GM23338 (cell line): ENCODE measurements around the gene PCNT. TPM values are rescaled to one million over a fixed set of nuclear protein-coding genes. Genes with fewer than 3 reads are reported as not detected.
A peak's percentile ranks its signal among the peaks of the same experiment; 100 is the strongest.

Source experiments
- ATAC-seq: fragments of 200-7000 bp; cut with Tn5 transposase; 3 replicates; pipeline ENCODE4 v1.9.1; 2020
- DNase-seq: peaks from one replicate; pipeline ENCODE4 v3.0.0-alpha.2; 2015; ENCODE audit warnings: low spot score
- H2AFZ ChIP-seq: fragments of 200-600 bp; sonication (generic); 2 replicates; pipeline ENCODE4 v1.8.0; 2016; ENCODE audit warnings: antibody characterized with exemption, mild to moderate bottlenecking, moderate library complexity
- H3F3A ChIP-seq: fragments of 200-600 bp; sonication (generic); replicated peaks from 2 replicates; pipeline ENCODE4 v1.8.0; 2017; ENCODE audit warnings: antibody characterized with exemption, mixed run types, low read depth
- H3K27ac ChIP-seq: fragments of 200-600 bp; sonication (generic); 2 replicates; pipeline ENCODE4 v1.6.1; 2016; ENCODE audit warnings: low read depth
- H3K27me3 ChIP-seq: fragments of 200-600 bp; sonication (generic); 2 replicates; pipeline ENCODE4 v1.8.0; 2016; ENCODE audit warnings: mild to moderate bottlenecking, mixed run types, moderate library complexity; ENCODE audit not compliant: insufficient read depth
- H3K36me3 ChIP-seq: fragments of 200-600 bp; sonication (generic); 2 replicates; pipeline ENCODE4 v1.8.0; 2016; ENCODE audit warnings: mild to moderate bottlenecking; ENCODE audit not compliant: insufficient read depth
- H3K4me1 ChIP-seq: fragments of 200-600 bp; sonication (generic); 2 replicates; pipeline ENCODE4 v1.8.0; 2016; ENCODE audit warnings: mild to moderate bottlenecking, moderate library complexity; ENCODE audit not compliant: insufficient read depth
- H3K4me2 ChIP-seq: fragments of 200-600 bp; sonication (generic); 2 replicates; pipeline ENCODE4 v1.7.1; 2017; ENCODE audit warnings: mixed run types
- H3K4me3 ChIP-seq: fragments of 200-600 bp; sonication (generic); 2 replicates; pipeline ENCODE4 v1.6.1; 2016; ENCODE audit warnings: mixed run types
- H3K79me2 ChIP-seq: fragments of 200-600 bp; sonication (generic); replicated peaks from 2 replicates; pipeline ENCODE4 v1.8.0; 2017; ENCODE audit warnings: mild to moderate bottlenecking; ENCODE audit not compliant: insufficient read depth
- H3K9me2 ChIP-seq: fragments of 200-600 bp; sonication (generic); 2 replicates; pipeline ENCODE4 v1.8.0; 2017; ENCODE audit not compliant: insufficient read depth
- H4K20me1 ChIP-seq: fragments of 200-600 bp; sonication (generic); replicated peaks from 2 replicates; pipeline ENCODE4 v1.8.0; 2017; ENCODE audit warnings: mild to moderate bottlenecking; ENCODE audit not compliant: insufficient read depth
- H3K27ac Mint-ChIP-seq: 2 replicates; pipeline ENCODE4 v1.8.0; 2020; ENCODE audit warnings: inconsistent platforms, mild to moderate bottlenecking, moderate library complexity, mixed read lengths
- H3K27me3 Mint-ChIP-seq: 3 replicates; pipeline ENCODE4 v1.8.0; 2022; ENCODE audit warnings: low read depth, mild to moderate bottlenecking, moderate library complexity, mixed read lengths, inconsistent platforms; ENCODE audit not compliant: insufficient read depth, poor library complexity
- H3K36me3 Mint-ChIP-seq: 3 replicates; pipeline ENCODE4 v1.8.0; 2021; ENCODE audit warnings: low read depth, mild to moderate bottlenecking, inconsistent platforms, moderate library complexity, mixed read lengths
- H3K4me1 Mint-ChIP-seq: 3 replicates; pipeline ENCODE4 v1.8.0; 2020; ENCODE audit warnings: mild to moderate bottlenecking, inconsistent platforms, mixed read lengths
- H3K4me3 Mint-ChIP-seq: 3 replicates; pipeline ENCODE4 v1.8.0; 2021; ENCODE audit warnings: moderate library complexity, mild to moderate bottlenecking, inconsistent platforms, mixed read lengths
- H3K9me3 Mint-ChIP-seq: 3 replicates; pipeline ENCODE4 v1.8.0; 2020; ENCODE audit warnings: moderate library complexity, mild to moderate bottlenecking, inconsistent platforms, mixed read lengths
- ETS1 ChIP-seq: IDR thresholded peaks from 2 replicates; pipeline ENCODE4 v1.6.1; 2016; ENCODE audit warnings: antibody characterized with exemption
- EZH2 ChIP-seq: fragments of 200-600 bp; sonication (generic); IDR thresholded peaks from one replicate; pipeline ENCODE4 v1.8.0; 2017; ENCODE audit warnings: antibody characterized with exemption, mild to moderate bottlenecking, low read depth; ENCODE audit not compliant: unreplicated experiment
- JUNB ChIP-seq: IDR thresholded peaks from one replicate; pipeline ENCODE4 v1.6.1; 2016; ENCODE audit warnings: antibody characterized with exemption; ENCODE audit not compliant: unreplicated experiment
- NANOG ChIP-seq: IDR thresholded peaks from 2 replicates; pipeline ENCODE4 v1.6.1; 2016; ENCODE audit warnings: antibody characterized with exemption, borderline replicate concordance
- POLR2AphosphoS5 ChIP-seq: IDR thresholded peaks from 2 replicates; pipeline ENCODE4 v1.6.1; 2016; ENCODE audit warnings: antibody characterized with exemption, low read depth
- REST ChIP-seq: IDR thresholded peaks from one replicate; pipeline ENCODE4 v1.6.1; 2018; ENCODE audit warnings: antibody characterized with exemption; ENCODE audit not compliant: unreplicated experiment
- ZNF114 ChIP-seq: fragments of 250-450 bp; sonication (Bioruptor Pico); IDR thresholded peaks from 2 replicates; pipeline ENCODE4 v1.5.0; 2020; ENCODE audit warnings: mild to moderate bottlenecking, moderate library complexity
- ZNF331 ChIP-seq: fragments of 250-450 bp; sonication (Bioruptor Pico); IDR thresholded peaks from 2 replicates; pipeline ENCODE4 v1.5.0; 2020; ENCODE audit warnings: low read depth, mild to moderate bottlenecking, moderate library complexity
- polyA plus RNA-seq: library from polyadenylated mRNA; unstranded; fragments of >200 nt; fragmentation: Nextera tagmentation; extraction: Ambion mirVana; gene quantifications from 2 replicates; pipeline ENCODE4 v1.2.1, GENCODE V29; 2016
- total RNA-seq: library from RNA; depleted of rRNA; stranded (reverse); fragments of >200 nt; shearing (Covaris generic); gene quantifications from 2 replicates; pipeline ENCODE4 v1.2.3, GENCODE V29; 2014
- TF ChIP-seq, protein P1 (sequence below): fragments of 250-450 bp; sonication (Bioruptor Pico); IDR thresholded peaks from 2 replicates; pipeline ENCODE4 v1.5.0; 2020; ENCODE audit warnings: mild to moderate bottlenecking, moderate library complexity

Gene PCNT
- total and polyA plus RNA-seq, 2 experiments from 2014 or later: 39.6 to 46.1 TPM

DNA sequence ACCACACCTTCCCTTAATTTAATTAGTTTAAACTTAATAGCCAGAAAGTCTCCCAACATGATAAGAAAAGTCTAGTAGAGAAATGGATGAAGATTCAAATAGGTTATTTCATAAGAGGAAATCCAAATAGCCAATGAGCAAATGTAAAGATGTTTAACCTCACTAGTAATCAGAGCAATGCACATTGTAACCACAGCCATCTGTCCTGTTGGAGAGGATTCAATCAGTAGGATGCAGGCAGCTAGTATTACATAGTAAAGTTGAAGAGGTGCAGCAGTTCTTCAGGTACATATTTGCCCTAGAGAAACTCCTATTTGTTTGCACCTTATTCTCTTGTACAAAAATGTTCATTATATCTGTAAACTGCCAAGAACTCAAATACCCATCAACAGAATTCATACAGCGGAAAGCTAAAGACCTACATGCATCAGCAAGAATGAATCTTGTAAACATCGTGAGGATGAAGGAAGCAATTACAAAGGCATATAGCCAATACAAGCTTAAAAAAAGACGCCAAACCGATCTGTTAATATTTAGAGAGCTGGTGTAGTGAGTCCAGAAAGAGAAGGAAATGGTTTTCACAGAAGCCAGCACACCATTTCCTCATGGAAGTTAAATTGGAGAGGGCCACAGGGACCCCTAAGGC is 162.6 kb downstream of the PCNT start:
- H3K27ac ChIP-seq: no peak overlapping the region
- DNase-seq: no peak
- no peaks in the 10 kb centered on the region for H3K4me1 ChIP-seq
- no peak for ATAC-seq
- TF ChIP-seq ZNF114 (CRISPR knock-in tag) (no peak), NANOG (no peak), REST (no peak), POLR2AphosphoS5 (no peak), JUNB (no peak), EZH2 (no peak)
- peaks cover 13% of the 10 kb centered on the region; the same call in 1 of the 2 replicates for H3K79me2 ChIP-seq
- Mint-ChIP-seq H3K9me3 (no peaks in the 10 kb centered on the region), H3K27ac (no peak overlapping the region), H3K4me1 (peaks cover 4% of the 10 kb centered on the region; the same call in 2 of the 3 replicates), H3K4me3 (no peak overlapping the region), H3K27me3 (peaks cover 6% of the 10 kb centered on the region), H3K36me3 (peaks cover 2% of the 10 kb centered on the region; the same call in 2 of the 3 replicates)
- H2AFZ ChIP-seq: no peak overlapping the region
- no peaks in the 10 kb centered on the region for H3K9me2 ChIP-seq
- H4K20me1 ChIP-seq: peaks cover 15% of the 10 kb centered on the region
- H3K4me3 ChIP-seq: no peak overlapping the region
- 0 out of 2 replicates have a peak, but pooled peaks cover 5% of the 10 kb centered on the region for H3K36me3 ChIP-seq
- no peak overlapping the region for H3K4me2 ChIP-seq
- no peaks in the 10 kb centered on the region for H3K27me3 ChIP-seq
- H3F3A ChIP-seq: no peaks in the 10 kb centered on the region

DNA sequence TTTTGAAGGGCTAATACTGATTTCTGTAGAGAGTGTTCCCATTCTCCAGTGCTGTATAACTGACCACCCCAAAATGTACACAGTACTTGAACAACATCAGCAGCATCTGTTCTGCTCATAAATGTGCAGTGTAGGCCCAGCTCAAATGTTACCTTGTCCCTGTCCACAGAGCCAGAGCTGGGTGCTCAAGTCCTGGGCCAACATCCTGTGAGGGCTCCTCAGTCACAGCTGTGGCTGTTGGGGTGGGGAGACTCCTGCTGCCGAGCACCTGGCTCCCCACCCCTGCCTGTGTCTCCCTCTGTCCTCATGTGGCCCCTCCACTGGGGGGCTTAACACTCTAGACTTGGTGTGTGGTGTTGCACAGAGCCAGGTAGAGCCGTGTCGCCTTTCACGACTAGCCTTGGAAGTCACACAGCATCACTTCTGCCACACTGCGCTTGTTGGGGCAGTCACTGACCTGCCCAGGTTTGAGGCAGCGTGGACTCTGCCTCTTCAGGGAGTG is 165.3 kb downstream of the PCNT start:
- H3K4me3 Mint-ChIP-seq: no peak overlapping the region
- peaks cover 6% of the 10 kb centered on the region for H3K27me3 Mint-ChIP-seq
- Histone ChIP-seq H3K9me2 (no peaks in the 10 kb centered on the region), H3K4me3 (no peak overlapping the region), H3K27me3 (no peaks in the 10 kb centered on the region), H3F3A (no peaks in the 10 kb centered on the region), H3K4me1 (no peaks in the 10 kb centered on the region), H3K4me2 (no peak overlapping the region), H2AFZ (no peak overlapping the region), H3K79me2 (peaks cover 5% of the 10 kb centered on the region; the same call in 1 of the 2 replicates), H3K27ac (0 out of 2 replicates have a peak overlapping the region, but pooled peaks have one; percentile 36), H4K20me1 (peaks cover 20% of the 10 kb centered on the region), H3K36me3 (peaks cover 11% of the 10 kb centered on the region; the same call in 1 of the 2 replicates)
- DNase-seq (no peak), ATAC-seq (peak; percentile 38; the same call in 1 of the 3 replicates)
- H3K9me3 Mint-ChIP-seq: no peaks in the 10 kb centered on the region
- H3K27ac Mint-ChIP-seq: no peak overlapping the region
- H3K36me3 Mint-ChIP-seq: peaks cover 3% of the 10 kb centered on the region; the same call in 2 of the 3 replicates
- peaks cover 4% of the 10 kb centered on the region; the same call in 2 of the 3 replicates for H3K4me1 Mint-ChIP-seq
- TF ChIP-seq ETS1 (no peak), NANOG (no peak), JUNB (no peak), ZNF114 (CRISPR knock-in tag) (no peak), POLR2AphosphoS5 (no peak), ZNF331 (CRISPR knock-in tag) (no peak)
- TF ChIP-seq, protein P1, sequence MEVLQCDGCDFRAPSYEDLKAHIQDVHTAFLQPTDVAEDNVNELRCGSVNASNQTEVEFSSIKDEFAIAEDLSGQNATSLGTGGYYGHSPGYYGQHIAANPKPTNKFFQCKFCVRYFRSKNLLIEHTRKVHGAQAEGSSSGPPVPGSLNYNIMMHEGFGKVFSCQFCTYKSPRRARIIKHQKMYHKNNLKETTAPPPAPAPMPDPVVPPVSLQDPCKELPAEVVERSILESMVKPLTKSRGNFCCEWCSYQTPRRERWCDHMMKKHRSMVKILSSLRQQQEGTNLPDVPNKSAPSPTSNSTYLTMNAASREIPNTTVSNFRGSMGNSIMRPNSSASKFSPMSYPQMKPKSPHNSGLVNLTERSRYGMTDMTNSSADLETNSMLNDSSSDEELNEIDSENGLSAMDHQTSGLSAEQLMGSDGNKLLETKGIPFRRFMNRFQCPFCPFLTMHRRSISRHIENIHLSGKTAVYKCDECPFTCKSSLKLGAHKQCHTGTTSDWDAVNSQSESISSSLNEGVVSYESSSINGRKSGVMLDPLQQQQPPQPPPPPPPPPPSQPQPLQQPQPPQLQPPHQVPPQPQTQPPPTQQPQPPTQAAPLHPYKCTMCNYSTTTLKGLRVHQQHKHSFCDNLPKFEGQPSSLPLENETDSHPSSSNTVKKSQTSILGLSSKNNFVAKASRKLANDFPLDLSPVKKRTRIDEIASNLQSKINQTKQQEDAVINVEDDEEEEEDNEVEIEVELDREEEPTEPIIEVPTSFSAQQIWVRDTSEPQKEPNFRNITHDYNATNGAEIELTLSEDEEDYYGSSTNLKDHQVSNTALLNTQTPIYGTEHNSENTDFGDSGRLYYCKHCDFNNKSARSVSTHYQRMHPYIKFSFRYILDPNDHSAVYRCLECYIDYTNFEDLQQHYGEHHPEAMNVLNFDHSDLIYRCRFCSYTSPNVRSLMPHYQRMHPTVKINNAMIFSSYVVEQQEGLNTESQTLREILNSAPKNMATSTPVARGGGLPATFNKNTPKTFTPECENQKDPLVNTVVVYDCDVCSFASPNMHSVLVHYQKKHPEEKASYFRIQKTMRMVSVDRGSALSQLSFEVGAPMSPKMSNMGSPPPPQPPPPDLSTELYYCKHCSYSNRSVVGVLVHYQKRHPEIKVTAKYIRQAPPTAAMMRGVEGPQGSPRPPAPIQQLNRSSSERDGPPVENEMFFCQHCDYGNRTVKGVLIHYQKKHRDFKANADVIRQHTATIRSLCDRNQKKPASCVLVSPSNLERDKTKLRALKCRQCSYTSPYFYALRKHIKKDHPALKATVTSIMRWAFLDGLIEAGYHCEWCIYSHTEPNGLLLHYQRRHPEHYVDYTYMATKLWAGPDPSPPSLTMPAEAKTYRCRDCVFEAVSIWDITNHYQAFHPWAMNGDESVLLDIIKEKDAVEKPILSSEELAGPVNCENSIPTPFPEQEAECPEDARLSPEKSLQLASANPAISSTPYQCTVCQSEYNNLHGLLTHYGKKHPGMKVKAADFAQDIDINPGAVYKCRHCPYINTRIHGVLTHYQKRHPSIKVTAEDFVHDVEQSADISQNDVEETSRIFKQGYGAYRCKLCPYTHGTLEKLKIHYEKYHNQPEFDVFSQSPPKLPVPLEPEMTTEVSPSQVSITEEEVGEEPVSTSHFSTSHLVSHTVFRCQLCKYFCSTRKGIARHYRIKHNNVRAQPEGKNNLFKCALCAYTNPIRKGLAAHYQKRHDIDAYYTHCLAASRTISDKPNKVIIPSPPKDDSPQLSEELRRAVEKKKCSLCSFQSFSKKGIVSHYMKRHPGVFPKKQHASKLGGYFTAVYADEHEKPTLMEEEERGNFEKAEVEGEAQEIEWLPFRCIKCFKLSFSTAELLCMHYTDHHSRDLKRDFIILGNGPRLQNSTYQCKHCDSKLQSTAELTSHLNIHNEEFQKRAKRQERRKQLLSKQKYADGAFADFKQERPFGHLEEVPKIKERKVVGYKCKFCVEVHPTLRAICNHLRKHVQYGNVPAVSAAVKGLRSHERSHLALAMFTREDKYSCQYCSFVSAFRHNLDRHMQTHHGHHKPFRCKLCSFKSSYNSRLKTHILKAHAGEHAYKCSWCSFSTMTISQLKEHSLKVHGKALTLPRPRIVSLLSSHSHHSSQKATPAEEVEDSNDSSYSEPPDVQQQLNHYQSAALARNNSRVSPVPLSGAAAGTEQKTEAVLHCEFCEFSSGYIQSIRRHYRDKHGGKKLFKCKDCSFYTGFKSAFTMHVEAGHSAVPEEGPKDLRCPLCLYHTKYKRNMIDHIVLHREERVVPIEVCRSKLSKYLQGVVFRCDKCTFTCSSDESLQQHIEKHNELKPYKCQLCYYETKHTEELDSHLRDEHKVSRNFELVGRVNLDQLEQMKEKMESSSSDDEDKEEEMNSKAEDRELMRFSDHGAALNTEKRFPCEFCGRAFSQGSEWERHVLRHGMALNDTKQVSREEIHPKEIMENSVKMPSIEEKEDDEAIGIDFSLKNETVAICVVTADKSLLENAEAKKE (CRISPR knock-in tag): no peak
